Osteoblast (primary cell): ENCODE measurements around the gene HSD11B1L. TPM values are rescaled to one million over a fixed set of nuclear protein-coding genes. Genes with fewer than 3 reads are reported as not detected.
"Not testable (repeated sequence)": the region's sequence is repeated elsewhere in the genome, so short reads cannot be mapped to it uniquely, and the experiment has no call there.

ENCODE experiments used
- DNase-seq: peaks from one replicate; pipeline ENCODE4 v3.0.0; 2011; ENCODE audit warnings: low spot score, mixed read lengths; ENCODE audit not compliant: insufficient read length; ENCODE audit errors: missing footprints
- H2AFZ ChIP-seq: 2 replicates; pipeline ENCODE4 v1.6.0; 2011; ENCODE audit warnings: mild to moderate bottlenecking, low read length
- H3K27ac ChIP-seq: 2 replicates; pipeline ENCODE4 v1.5.1; 2011; ENCODE audit warnings: mild to moderate bottlenecking, low read depth, low read length, moderate library complexity
- H3K27me3 ChIP-seq: 2 replicates; pipeline ENCODE4 v1.6.0; 2012; ENCODE audit warnings: mild to moderate bottlenecking, control low read depth, inconsistent platforms, low read length, moderate library complexity; ENCODE audit not compliant: insufficient read depth
- H3K36me3 ChIP-seq: 2 replicates; pipeline ENCODE4 v1.5.1; 2011; ENCODE audit warnings: mild to moderate bottlenecking, low read length, control low read depth, moderate library complexity; ENCODE audit not compliant: insufficient read depth
- H3K4me1 ChIP-seq: 2 replicates; pipeline ENCODE4 v1.5.1; 2011; ENCODE audit warnings: mild to moderate bottlenecking, low read length, control low read depth, moderate library complexity; ENCODE audit not compliant: insufficient read depth
- H3K4me2 ChIP-seq: 2 replicates; pipeline ENCODE4 v1.6.0; 2011; ENCODE audit warnings: mild to moderate bottlenecking, low read length; ENCODE audit not compliant: insufficient read depth
- H3K4me3 ChIP-seq: fragments of 200-600 bp; sonication (generic); 3 replicates; pipeline ENCODE4 v1.5.1; 2012; ENCODE audit warnings: mild to moderate bottlenecking, low read length, inconsistent platforms; ENCODE audit not compliant: insufficient read depth
- H3K79me2 ChIP-seq: 2 replicates; pipeline ENCODE4 v1.6.0; 2012; ENCODE audit warnings: mild to moderate bottlenecking, low read length, control low read depth, inconsistent platforms; ENCODE audit not compliant: insufficient read depth
- H3K9me3 ChIP-seq: 2 replicates; pipeline ENCODE4 v1.5.1; 2011; ENCODE audit warnings: low read depth, low read length, control low read depth
- H4K20me1 ChIP-seq: 2 replicates; pipeline ENCODE4 v1.6.0; 2012; ENCODE audit warnings: mild to moderate bottlenecking, low read length, control low read depth; ENCODE audit not compliant: insufficient read depth
- CTCF ChIP-seq: IDR thresholded peaks from 2 replicates; pipeline ENCODE4 v1.5.1; 2011; ENCODE audit warnings: mild to moderate bottlenecking, low read depth, low read length, moderate library complexity; ENCODE audit errors: extremely low read depth
- total RNA-seq: library from RNA; depleted of rRNA; stranded (reverse); fragments of >200 nt; gene quantifications from 2 replicates; pipeline ENCODE4 v1.2.3, GENCODE V29; 2012

HSD11B1L gene
- total RNA-seq, 1 donor = 14.8 TPM

- H3K27me3 ChIP-seq = no peaks in the 10 kb centered on the region
- H3K4me2 ChIP-seq = peak overlapping the region; percentile 95
- peaks cover 23% of the 10 kb centered on the region for H3K4me1 ChIP-seq
- H3K9me3 ChIP-seq = no peaks in the 10 kb centered on the region
- TF ChIP-seq CTCF = no peak
- peaks cover 3% of the 10 kb centered on the region for H3K36me3 ChIP-seq
- peaks cover 15% of the 10 kb centered on the region for H4K20me1 ChIP-seq
- peak overlapping the region; percentile 63 for H2AFZ ChIP-seq
- peaks cover 50% of the 10 kb centered on the region for H3K79me2 ChIP-seq
- H3K27ac ChIP-seq = peak overlapping the region; percentile 98
- DNase-seq = no peak
- peak overlapping the region; percentile 95 for H3K4me3 ChIP-seq
Observed at GRCh38 chr19:5719274-5719960, 38.6 kb downstream of the HSD11B1L start.

GRCh38 chr19:5719961-5720790 lies 39.3 kb downstream of the HSD11B1L start, which contains the start of the genes CATSPERD and LONP1:
TSS of gene CATSPERD (plus strand) at chr19:5720637. CDS start at chr19:5720738, 101 bp downstream.
TSS of gene LONP1 (minus strand) at chr19:5720146. CDS start at chr19:5720132, 14 bp downstream.
- peak; percentile 88 for TF ChIP-seq CTCF
- Histone ChIP-seq H3K79me2 (peaks cover 43% of the 10 kb centered on the region), H3K27ac (peak within 1 kb of the TSS; percentile 98), H3K4me3 (peak within 1 kb of the TSS; percentile 95), H3K4me2 (peak within 1 kb of the TSS; percentile 95), H3K9me3 (no peaks in the 10 kb centered on the region), H4K20me1 (peaks cover 15% of the 10 kb centered on the region), H2AFZ (peak within 1 kb of the TSS; percentile 94), H3K4me1 (peaks cover 23% of the 10 kb centered on the region), H3K27me3 (no peaks in the 10 kb centered on the region), H3K36me3 (peaks cover 3% of the 10 kb centered on the region)
- peak; percentile 99 for DNase-seq

GRCh38 chr19:5727453-5728050 lies 46.7 kb downstream of the HSD11B1L start:
- no peak overlapping the region for H3K4me2 ChIP-seq
- H4K20me1 ChIP-seq = no peaks in the 10 kb centered on the region
- H3K9me3 ChIP-seq = peaks cover 2% of the 10 kb centered on the region
- H3K36me3 ChIP-seq = no peaks in the 10 kb centered on the region
- H3K27ac ChIP-seq = no peak overlapping the region
- no peak for TF ChIP-seq CTCF
- no peak for DNase-seq
- no peak overlapping the region for H3K4me3 ChIP-seq
- no peaks in the 10 kb centered on the region for H3K79me2 ChIP-seq
- H2AFZ ChIP-seq = no peak overlapping the region
- no peaks in the 10 kb centered on the region for H3K27me3 ChIP-seq
- no peaks in the 10 kb centered on the region for H3K4me1 ChIP-seq

- not testable (repeated sequence) for H4K20me1 ChIP-seq, H2AFZ ChIP-seq, H3K4me3 ChIP-seq, H3K4me2 ChIP-seq, DNase-seq, H3K4me1 ChIP-seq, H3K36me3 ChIP-seq, H3K79me2 ChIP-seq, H3K27me3 ChIP-seq, H3K27ac ChIP-seq, H3K9me3 ChIP-seq
Observed at GRCh38 chr19:5733172-5733571, 52.3 kb downstream of the HSD11B1L start.

Other genes with a start within 250 kb of the HSD11B1L start
- gene ZNRF4, start 225.6 kb upstream of the HSD11B1L start, total RNA-seq = not detected in 2 replicates
- under 0.01 and 0.36 TPM in 2 replicates for gene TINCR, start 113.1 kb upstream of the HSD11B1L start, total RNA-seq
- gene SAFB2, start 58.3 kb upstream of the HSD11B1L start, total RNA-seq = 38.0 and 43.0 TPM in 2 replicates
- gene SAFB, start 57.9 kb upstream of the HSD11B1L start, total RNA-seq = 33.7 and 42.4 TPM in 2 replicates
- 21.0 and 25.9 TPM in 2 replicates for gene MICOS13, start 511 bp upstream of the HSD11B1L start, total RNA-seq
- 228 and 257 TPM in 2 replicates for gene RPL36, start 9.3 kb downstream of the HSD11B1L start, total RNA-seq
- gene LONP1, start 39.1 kb downstream of the HSD11B1L start, total RNA-seq = 130 and 163 TPM in 2 replicates
- gene CATSPERD, start 39.6 kb downstream of the HSD11B1L start, total RNA-seq = under 0.01 TPM in 2 replicates
- gene PRR22, start 103.7 kb downstream of the HSD11B1L start, total RNA-seq = 0.29 and 0.36 TPM in 2 replicates
- 21.2 and 30.0 TPM in 2 replicates for gene DUS3L, start 110.1 kb downstream of the HSD11B1L start, total RNA-seq
- not detected in 2 replicates for gene NRTN, start 124.0 kb downstream of the HSD11B1L start, total RNA-seq
- gene FUT6, start 158.7 kb downstream of the HSD11B1L start, total RNA-seq = not detected in 2 replicates
- not detected in 2 replicates for gene FUT3, start 170.4 kb downstream of the HSD11B1L start, total RNA-seq
- not detected in 2 replicates for gene FUT5, start 189.5 kb downstream of the HSD11B1L start, total RNA-seq
- gene NDUFA11, start 222.8 kb downstream of the HSD11B1L start, total RNA-seq = 235 and 265 TPM in 2 replicates
- gene VMAC, start 223.8 kb downstream of the HSD11B1L start, total RNA-seq = 12.3 and 12.7 TPM in 2 replicates
- gene CAPS, start 233.2 kb downstream of the HSD11B1L start, total RNA-seq = 10.6 and 18.1 TPM in 2 replicates